Hypothalamus (tissue), 51 donors: ENCODE results near the gene SPTA1.

Experiments
- DNase-seq, 51 donors: peaks; one replicate each; lab custom pipeline; 2025; lab: John Stamatoyannopoulos, UW

The SPTA1 gene

DNA sequence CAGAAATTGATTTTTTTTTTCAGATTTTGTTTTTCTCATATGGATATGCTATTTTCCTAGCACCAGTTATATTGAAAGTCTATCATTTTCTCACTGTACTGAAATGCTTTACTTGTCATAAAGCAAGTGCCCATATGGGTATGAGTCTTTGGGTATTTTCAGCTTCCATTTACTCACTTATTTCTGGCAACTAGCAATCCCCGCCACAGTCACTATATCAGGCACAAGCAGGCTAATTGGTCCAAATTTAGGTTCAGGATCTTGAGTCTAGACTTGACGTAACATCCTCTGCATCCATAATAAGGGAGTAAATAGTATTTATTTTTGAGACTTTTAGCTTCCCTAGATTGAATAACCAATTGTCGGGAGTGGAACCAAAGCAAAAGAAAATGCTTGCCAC, 109.0 kb downstream of the SPTA1 start:
- DNase-seq = no peak

DNA sequence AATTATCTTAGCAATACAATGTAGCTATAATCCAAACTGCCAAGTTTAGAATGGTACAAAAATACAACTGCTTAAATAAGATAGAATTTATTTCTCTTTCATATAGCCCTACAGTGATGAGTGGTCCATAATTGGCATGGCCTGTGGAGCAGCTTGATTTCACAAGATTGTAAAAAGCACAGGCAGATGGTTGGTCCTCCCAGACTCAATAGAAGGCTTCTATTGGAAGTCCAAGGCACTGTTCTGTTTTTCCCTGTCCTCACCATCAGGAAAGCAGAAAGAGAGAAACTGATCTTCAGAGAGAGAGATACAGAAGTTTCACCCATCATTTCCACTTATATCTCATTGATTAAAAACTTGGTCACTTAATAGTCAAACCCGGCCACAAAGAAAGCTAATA, 114.3 kb downstream of the SPTA1 start:
- no peak for DNase-seq

DNA sequence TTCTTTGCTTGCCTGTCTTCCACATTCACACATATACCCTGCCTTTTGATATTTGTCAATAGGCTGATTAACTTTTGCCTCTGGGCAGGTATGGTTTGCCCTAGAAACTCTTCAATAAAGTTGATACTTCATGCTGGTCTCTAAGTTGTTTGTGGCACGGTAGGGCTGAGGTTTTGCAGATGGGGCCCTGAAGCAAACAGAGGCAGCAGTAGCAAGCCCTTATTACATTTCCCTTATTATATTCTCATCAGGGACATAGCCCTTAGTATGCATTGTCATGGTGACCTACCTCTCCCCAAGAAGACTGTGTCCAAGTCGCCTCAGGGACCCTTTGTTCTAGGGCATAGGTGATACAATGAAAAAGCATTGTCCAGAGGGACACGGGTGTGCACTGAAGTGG, 116.0 kb downstream of the SPTA1 start, which contains the start of gene OR6P1:
TSS of gene OR6P1 (minus strand) at position 101 of the 400 bp plus-strand sequence. CDS start 6,976 bp downstream, outside the sequence.
- no peak for DNase-seq

DNA sequence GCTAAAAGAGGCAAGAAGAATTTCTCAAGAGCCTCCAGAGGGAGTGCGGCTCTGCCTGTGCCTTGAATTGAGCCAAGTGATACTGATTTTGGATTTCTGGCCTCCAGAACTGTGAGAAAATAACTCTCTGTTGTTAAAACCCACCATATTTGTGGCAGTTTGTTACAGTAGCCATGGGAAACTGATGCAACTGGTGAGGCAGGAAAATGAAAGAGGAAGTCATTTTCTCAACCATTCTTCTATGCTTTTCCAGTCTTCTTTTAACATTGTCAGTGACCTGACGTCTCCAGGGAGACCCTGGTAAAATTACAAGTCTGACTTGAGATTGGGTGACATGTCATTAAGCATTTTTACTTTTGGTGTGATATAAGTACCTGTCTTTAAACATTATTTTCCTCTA, 121.9 kb downstream of the SPTA1 start:
- DNase-seq = no peak

DNA sequence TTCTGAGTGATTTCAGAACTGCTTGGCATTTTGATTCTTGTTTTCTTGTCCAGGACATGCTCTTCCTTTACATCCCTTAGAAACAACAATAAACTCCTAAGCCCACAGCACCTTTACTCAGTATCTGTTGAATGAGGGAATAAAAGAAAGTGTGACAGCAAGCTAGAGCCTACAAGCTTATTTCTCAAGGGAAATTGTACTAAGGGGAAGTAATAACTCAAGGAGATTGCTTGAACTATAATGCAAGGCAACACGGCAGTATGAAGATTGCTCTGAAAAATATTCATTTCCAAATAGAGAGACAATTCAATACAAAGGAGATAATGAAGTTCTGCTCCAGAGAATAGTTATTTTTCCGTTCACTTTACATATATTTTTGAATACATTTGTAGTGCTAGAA, 122.7 kb downstream of the SPTA1 start:
- DNase-seq = no peak
